Liver (tissue), 9 donors: ENCODE data around the gene IFNA5. TPM values are rescaled to one million over a fixed set of nuclear protein-coding genes. Genes with fewer than 3 reads are reported as not detected.

Experiments
- DNase-seq: peaks from one replicate; pipeline ENCODE4 v3.0.0-alpha.2; 2017; ENCODE audit warnings: low spot score
- H3K27ac ChIP-seq, 2 donors: one replicate each; pipeline ENCODE4 v1.7.0; 2013; ENCODE audit warnings: inconsistent platforms in 2 of 2, low read length in 2 of 2, control low read depth in 1 of 2, low read depth in 1 of 2, mild to moderate bottlenecking in 1 of 2
- H3K27me3 ChIP-seq, 4 donors: one replicate each; pipeline versions ENCODE4 v1.6.1 to v1.7.0; 2013; ENCODE audit warnings: low read length in 3 of 4, inconsistent platforms in 1 of 4, mild to moderate bottlenecking in 1 of 4, moderate library complexity in 1 of 4; ENCODE audit not compliant: control insufficient read depth in 4 of 4, insufficient read depth in 4 of 4
- H3K36me3 ChIP-seq, 4 donors: one replicate each; pipeline versions ENCODE4 v1.6.1 to v1.7.0; 2013; ENCODE audit warnings: low read length in 3 of 4, mild to moderate bottlenecking in 3 of 4, low read depth in 1 of 4, moderate library complexity in 1 of 4; ENCODE audit not compliant: control insufficient read depth in 4 of 4, insufficient read depth in 3 of 4
- H3K4me1 ChIP-seq, 4 donors: one replicate each; pipeline versions ENCODE4 v1.6.1 to v1.7.0; 2013; ENCODE audit warnings: low read length in 3 of 4, mild to moderate bottlenecking in 3 of 4, moderate library complexity in 1 of 4; ENCODE audit not compliant: control insufficient read depth in 4 of 4, insufficient read depth in 4 of 4
- H3K4me3 ChIP-seq, 3 donors: one replicate each; pipeline versions ENCODE4 v1.6.1 to v1.7.0; 2013; ENCODE audit warnings: low read length in 3 of 3, control low read depth in 1 of 3, low read depth in 1 of 3, mild to moderate bottlenecking in 1 of 3
- H3K9ac ChIP-seq, 2 donors: one replicate each; pipeline ENCODE4 v1.7.0; 2013; ENCODE audit warnings: low read length in 2 of 2, mild to moderate bottlenecking in 2 of 2, moderate library complexity in 2 of 2, control low read depth in 1 of 2, low read depth in 1 of 2
- H3K9me3 ChIP-seq, 4 donors: one replicate each; pipeline versions ENCODE4 v1.6.1 to v1.7.0; 2013; ENCODE audit warnings: low read length in 3 of 4; ENCODE audit not compliant: control insufficient read depth in 4 of 4
- ATF3 ChIP-seq: IDR thresholded peaks from 2 replicates; pipeline ENCODE4 v1.6.1; 2016; ENCODE audit warnings: antibody characterized with exemption
- EGR1 ChIP-seq, 2 donors: IDR thresholded peaks; 2 replicates each; pipeline ENCODE4 v1.6.1; 2016 to 2018; ENCODE audit warnings: antibody characterized with exemption in 2 of 2, low read depth in 2 of 2
- FOXA1 ChIP-seq: IDR thresholded peaks from 2 replicates; pipeline ENCODE4 v1.6.1; 2016; ENCODE audit warnings: antibody characterized with exemption
- FOXA2 ChIP-seq: IDR thresholded peaks from 2 replicates; pipeline ENCODE4 v1.6.1; 2016; ENCODE audit warnings: antibody characterized with exemption
- GABPA ChIP-seq, 2 donors: IDR thresholded peaks in 1 of 2; conservative IDR thresholded peaks in 1 of 2; 2 replicates each; pipeline ENCODE4 v1.6.1; 2016; ENCODE audit warnings: antibody characterized with exemption in 2 of 2, mild to moderate bottlenecking in 1 of 2, moderate library complexity in 1 of 2
- HNF4A ChIP-seq, 2 donors: conservative IDR thresholded peaks; 2 replicates each; pipeline ENCODE4 v1.6.1; 2016; ENCODE audit warnings: antibody characterized with exemption in 2 of 2, mild to moderate bottlenecking in 2 of 2
- HNF4G ChIP-seq: IDR thresholded peaks from 2 replicates; pipeline ENCODE4 v1.6.1; 2016; ENCODE audit warnings: antibody characterized with exemption
- JUND ChIP-seq, 2 donors: IDR thresholded peaks; 2 replicates each; pipeline ENCODE4 v1.6.1; 2016; ENCODE audit warnings: antibody characterized with exemption in 2 of 2
- NR2F2 ChIP-seq: IDR thresholded peaks from 2 replicates; pipeline ENCODE4 v1.6.1; 2016; ENCODE audit warnings: antibody characterized with exemption
- RAD21 ChIP-seq, 2 donors: IDR thresholded peaks; 2 replicates each; pipeline ENCODE4 v1.6.1; 2016; ENCODE audit warnings: antibody characterized with exemption in 2 of 2, mild to moderate bottlenecking in 2 of 2
- RXRA ChIP-seq, 2 donors: IDR thresholded peaks; 2 replicates each; pipeline ENCODE4 v1.6.1; 2017 to 2018; ENCODE audit warnings: antibody characterized with exemption in 2 of 2, mild to moderate bottlenecking in 1 of 2
- SP1 ChIP-seq: IDR thresholded peaks from 2 replicates; pipeline ENCODE4 v1.6.1; 2018; ENCODE audit warnings: antibody characterized with exemption, mild to moderate bottlenecking
- TAF1 ChIP-seq: conservative IDR thresholded peaks from 2 replicates; pipeline ENCODE4 v1.6.1; 2016; ENCODE audit warnings: antibody characterized with exemption, mild to moderate bottlenecking
- YY1 ChIP-seq: IDR thresholded peaks from 2 replicates; pipeline ENCODE4 v1.6.1; 2016; ENCODE audit warnings: antibody characterized with exemption, mild to moderate bottlenecking
- ZBTB33 ChIP-seq: IDR thresholded peaks from 2 replicates; pipeline ENCODE4 v1.6.1; 2016; ENCODE audit warnings: antibody characterized with exemption
- WGBS: extraction: QIAGEN DNeasy Blood & Tissue Kit; methylation state at CpG from one replicate; pipeline ENCODE4 v1.1.7; 2013; 5-methylcytosine and 5-hydroxymethylcytosine counted together
- polyA plus RNA-seq, 2 donors: library from polyadenylated mRNA; stranded (reverse) in 1 of 2; unstranded in 1 of 2; fragments of 200-250 nt in 1 of 2; fragments of >200 nt in 1 of 2; fragmentation: Nextera tagmentation in 1 of 2; extraction: Ambion mirVana in 1 of 2; gene quantifications; one replicate each; pipeline versions ENCODE4 v1.2.1 to v1.2.3, GENCODE V29; 2013 to 2015
- total RNA-seq, 2 donors: library from RNA; depleted of rRNA; stranded (reverse); fragments of >200 nt; gene quantifications; one replicate each; pipeline ENCODE4 v1.2.3, GENCODE V29; 2014
- TF ChIP-seq, protein P1 (sequence below): fragments of 150-350 bp; IDR thresholded peaks from 2 replicates; pipeline ENCODE4 v1.5.1; 2017; ENCODE audit warnings: improper control_type of control experiment, low read depth, low read length; ENCODE audit not compliant: missing input control
- TF ChIP-seq, protein P2 (sequence below): IDR thresholded peaks from 2 replicates; pipeline ENCODE4 v1.6.1; 2016; ENCODE audit warnings: antibody characterized with exemption
- donor health status: healthy.
- donor health status: healthy.
- donor health status: healthy.
- donor health status: healthy.
- donor health status: healthy.

Gene IFNA5
- total and polyA plus RNA-seq, 4 donors = 0.25 TPM; not detected in 3

DNA sequence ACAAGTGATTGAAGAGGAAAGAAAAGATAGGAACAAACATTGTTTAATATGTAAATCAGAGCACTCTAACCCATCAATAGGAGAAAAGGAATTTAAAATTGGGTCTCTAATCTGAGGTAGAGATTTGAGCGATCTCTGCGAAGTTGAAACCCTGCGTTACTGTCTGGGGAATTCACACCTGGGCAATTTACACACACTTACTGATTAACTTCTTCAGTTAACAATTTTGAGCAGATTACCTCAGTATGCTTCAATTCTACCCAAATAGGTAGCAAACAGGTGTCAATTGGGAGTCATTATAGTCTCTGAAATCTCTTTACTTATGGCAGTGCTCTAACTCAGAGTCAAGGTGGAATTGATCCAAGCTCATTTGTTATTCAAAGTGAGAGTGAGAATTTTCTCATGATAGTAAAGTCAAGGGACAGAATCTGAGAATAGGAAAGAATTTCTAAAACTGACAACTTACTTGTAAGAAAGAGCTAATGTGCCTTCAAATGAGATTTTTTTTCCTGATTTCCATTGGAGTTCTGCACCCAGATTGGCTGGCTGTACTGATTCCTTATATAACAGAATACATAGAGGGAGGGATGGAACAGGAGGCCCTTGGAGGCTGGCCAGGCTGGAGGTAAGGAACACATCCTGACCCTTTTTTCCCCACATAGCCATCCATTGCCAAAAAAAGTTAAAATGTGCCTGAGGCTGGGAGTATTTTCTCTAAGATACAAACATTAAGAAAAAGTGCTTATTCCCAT is 38.2 kb downstream of the IFNA5 start:
- DNase-seq = no peak
- H3K4me1 ChIP-seq = no peaks in the 10 kb centered on the region
- H3K27me3 ChIP-seq = peaks cover 0 to 7% (median 0%) of the 10 kb centered on the region in 4 donors
- H3K36me3 ChIP-seq = no peaks in the 10 kb centered on the region
- TF ChIP-seq FOXA2 = no peak
- TF ChIP-seq YY1 = no peak
- no peak for TF ChIP-seq HNF4A (conservative IDR thresholded peaks at IDR 0.05)
- no peak for TF ChIP-seq HNF4G
- no peak for TF ChIP-seq JUND (IDR thresholded peaks at IDR 0.05)
- TF ChIP-seq EGR1 (IDR thresholded peaks at IDR 0.05; ENCODE audit: low read depth in 2 of 2) = no peak
- no peak for TF ChIP-seq SP1
- no peak for TF ChIP-seq ATF3
- TF ChIP-seq, protein P1, sequence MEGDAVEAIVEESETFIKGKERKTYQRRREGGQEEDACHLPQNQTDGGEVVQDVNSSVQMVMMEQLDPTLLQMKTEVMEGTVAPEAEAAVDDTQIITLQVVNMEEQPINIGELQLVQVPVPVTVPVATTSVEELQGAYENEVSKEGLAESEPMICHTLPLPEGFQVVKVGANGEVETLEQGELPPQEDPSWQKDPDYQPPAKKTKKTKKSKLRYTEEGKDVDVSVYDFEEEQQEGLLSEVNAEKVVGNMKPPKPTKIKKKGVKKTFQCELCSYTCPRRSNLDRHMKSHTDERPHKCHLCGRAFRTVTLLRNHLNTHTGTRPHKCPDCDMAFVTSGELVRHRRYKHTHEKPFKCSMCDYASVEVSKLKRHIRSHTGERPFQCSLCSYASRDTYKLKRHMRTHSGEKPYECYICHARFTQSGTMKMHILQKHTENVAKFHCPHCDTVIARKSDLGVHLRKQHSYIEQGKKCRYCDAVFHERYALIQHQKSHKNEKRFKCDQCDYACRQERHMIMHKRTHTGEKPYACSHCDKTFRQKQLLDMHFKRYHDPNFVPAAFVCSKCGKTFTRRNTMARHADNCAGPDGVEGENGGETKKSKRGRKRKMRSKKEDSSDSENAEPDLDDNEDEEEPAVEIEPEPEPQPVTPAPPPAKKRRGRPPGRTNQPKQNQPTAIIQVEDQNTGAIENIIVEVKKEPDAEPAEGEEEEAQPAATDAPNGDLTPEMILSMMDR = no peak
- TF ChIP-seq RAD21 (IDR thresholded peaks at IDR 0.05) = no peak
- WGBS = 24% methylated on average over 3 of the region's 3 CpGs
- H3K4me3 ChIP-seq = no peak overlapping the region
- no peaks in the 10 kb centered on the region for H3K9me3 ChIP-seq
- H3K9ac ChIP-seq = no peak overlapping the region
- no peak overlapping the region for H3K27ac ChIP-seq

DNA sequence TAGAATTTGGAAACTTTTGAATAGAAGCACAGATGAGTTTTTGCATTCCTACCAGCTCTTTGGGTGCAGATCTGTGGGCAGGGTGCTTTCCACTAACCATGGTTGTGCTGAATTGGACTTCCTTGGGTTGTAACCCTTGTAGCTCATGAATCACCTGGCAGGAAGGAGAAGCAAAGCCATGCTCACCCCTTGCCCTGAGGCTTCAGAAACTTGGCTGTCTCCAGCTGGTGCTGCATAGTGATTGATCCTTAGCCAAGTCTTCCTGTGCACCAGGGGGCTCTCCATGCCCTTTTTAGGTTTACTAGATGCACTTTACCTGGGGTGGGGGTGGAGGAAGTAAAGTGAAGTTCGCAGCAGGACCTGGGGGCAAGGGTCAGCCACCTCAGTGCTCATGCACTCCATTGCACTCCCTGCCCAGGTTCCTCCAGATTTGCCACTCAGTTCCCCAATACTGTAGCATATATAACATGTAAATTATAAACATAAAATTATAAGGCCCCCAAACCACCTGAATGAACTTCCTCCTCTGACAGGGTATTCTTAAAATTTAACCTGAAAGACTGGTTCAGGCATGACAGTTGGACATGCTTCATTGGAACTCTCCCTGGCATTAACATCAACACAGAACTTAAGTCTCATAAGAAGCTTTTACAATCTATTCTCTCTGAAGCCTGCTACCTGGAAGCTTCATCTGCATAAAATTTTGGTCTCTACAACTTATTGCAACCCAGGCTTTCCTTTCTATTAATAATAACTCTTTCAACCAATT is 39.5 kb downstream of the IFNA5 start:
- no peaks in the 10 kb centered on the region for H3K36me3 ChIP-seq
- H3K4me1 ChIP-seq = no peaks in the 10 kb centered on the region
- no peak overlapping the region for H3K27ac ChIP-seq
- no peaks in the 10 kb centered on the region for H3K9me3 ChIP-seq
- no peak overlapping the region for H3K9ac ChIP-seq
- no peak for DNase-seq
- H3K27me3 ChIP-seq = peaks cover 0 to 7% (median 0%) of the 10 kb centered on the region in 4 donors
- WGBS = 26% methylated on average over 1 of the region's 1 CpG
- H3K4me3 ChIP-seq = no peak overlapping the region
- TF ChIP-seq NR2F2 (no peak), HNF4A (conservative IDR thresholded peaks at IDR 0.05) (no peak), FOXA2 (no peak)
- TF ChIP-seq, protein P2, sequence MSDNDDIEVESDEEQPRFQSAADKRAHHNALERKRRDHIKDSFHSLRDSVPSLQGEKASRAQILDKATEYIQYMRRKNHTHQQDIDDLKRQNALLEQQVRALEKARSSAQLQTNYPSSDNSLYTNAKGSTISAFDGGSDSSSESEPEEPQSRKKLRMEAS = no peak

- Histone ChIP-seq H3K9me3 (no peaks in the 10 kb centered on the region), H3K27ac (no peak overlapping the region), H3K4me3 (no peak overlapping the region), H3K27me3 (peaks cover 0 to 22% (median 0%) of the 10 kb centered on the region in 4 donors), H3K36me3 (no peaks in the 10 kb centered on the region), H3K9ac (no peak overlapping the region), H3K4me1 (no peaks in the 10 kb centered on the region)
- no peak for DNase-seq
- 74% methylated on average over 5 of the region's 5 CpGs for WGBS
- TF ChIP-seq GABPA (IDR thresholded peaks at IDR 0.05 in 1 of 2, conservative IDR thresholded peaks at IDR 0.05 in 1 of 2) (no peak), JUND (IDR thresholded peaks at IDR 0.05) (no peak), FOXA1 (no peak), ATF3 (no peak), TAF1 (no peak), RXRA (IDR thresholded peaks at IDR 0.05) (no peak), ZBTB33 (no peak), HNF4G (no peak), SP1 (no peak), NR2F2 (no peak), FOXA2 (no peak), EGR1 (IDR thresholded peaks at IDR 0.05; ENCODE audit: low read depth in 2 of 2) (no peak), YY1 (no peak), RAD21 (IDR thresholded peaks at IDR 0.05) (no peak)
- TF ChIP-seq, protein P2 = no peak
- TF ChIP-seq, protein P1 = no peak
These were observed 49.4 kb downstream of the IFNA5 start for GRCh38 chr9:21255538-21256212.
